H1 (cell line): ENCODE results near the gene OR7D2. TPM values are rescaled to one million over a fixed set of nuclear protein-coding genes. Genes with fewer than 3 reads are reported as not detected.

Experiments
- ASH2L ChIP-seq: fragments of 200-600, 300-600 bp; sonication (generic); IDR thresholded peaks from one replicate; pipeline ENCODE4 v1.7.1; 2017; ENCODE audit warnings: low read length
- BCL11A ChIP-seq, 2 experiments: IDR thresholded peaks; one replicate each; pipeline ENCODE4 v1.6.1; 2011; ENCODE audit warnings: low read depth in 2 of 2, low read length in 2 of 2, mild to moderate bottlenecking in 2 of 2
- CBX5 ChIP-seq: fragments of 300-800, 300-1000 bp; sonication (generic); IDR thresholded peaks from 2 replicates; pipeline ENCODE4 v1.7.1; 2016; ENCODE audit warnings: antibody characterized with exemption, low read length, low read depth
- CHD7 ChIP-seq: fragments of 300-600 bp; sonication (generic); IDR thresholded peaks from 2 replicates; pipeline ENCODE4 v1.7.1; 2012; ENCODE audit warnings: low read length, moderate library complexity, mild to moderate bottlenecking, inconsistent platforms; ENCODE audit not compliant: insufficient replicate concordance
- EGR1 ChIP-seq: IDR thresholded peaks from 2 replicates; pipeline ENCODE4 v1.6.1; 2011; ENCODE audit warnings: low read depth, low read length, borderline replicate concordance
- EZH2 ChIP-seq: fragments of 200-600 bp; sonication (generic); IDR thresholded peaks from 2 replicates; pipeline ENCODE4 v1.7.1; 2012; ENCODE audit warnings: low read depth, mild to moderate bottlenecking, moderate library complexity, low read length, inconsistent platforms; ENCODE audit not compliant: severe bottlenecking
- JUN ChIP-seq: IDR thresholded peaks from 2 replicates; pipeline ENCODE4 v1.6.1; 2011; ENCODE audit warnings: low read depth, mild to moderate bottlenecking, improper control_type of control experiment, low read length
- NANOG ChIP-seq: IDR thresholded peaks from 2 replicates; pipeline ENCODE4 v1.6.1; 2011; ENCODE audit warnings: low read length, low read depth, mild to moderate bottlenecking, inconsistent platforms; ENCODE audit not compliant: insufficient read depth, poor library complexity, severe bottlenecking
- SAP30 ChIP-seq: fragments of 300-600 bp; sonication (generic); IDR thresholded peaks from 2 replicates; pipeline ENCODE4 v1.7.1; 2012; ENCODE audit warnings: low read length, moderate library complexity, mild to moderate bottlenecking, inconsistent platforms; ENCODE audit not compliant: insufficient read depth, insufficient replicate concordance
- SUZ12 ChIP-seq: fragments of 200-600 bp; sonication (generic); IDR thresholded peaks from 2 replicates; pipeline ENCODE4 v1.6.1; 2012; ENCODE audit warnings: mild to moderate bottlenecking, inconsistent platforms, low read length, moderate library complexity, mixed read lengths
- TBP ChIP-seq: IDR thresholded peaks from 2 replicates; pipeline ENCODE4 v1.6.1; 2011; ENCODE audit warnings: low read depth, low read length, improper control_type of control experiment
- polyA plus RNA-seq, 7 experiments: library from polyadenylated mRNA; depleted of rRNA in 3 of 7; stranded (reverse) in 5 of 7; unstranded in 2 of 7; fragments of >200 nt in 5 of 7; fragments of 200-250 nt in 2 of 7; gene quantifications; 1 replicate in 5 of 7; 2 replicates in 1 of 7; 4 replicates in 1 of 7; pipeline versions ENCODE4 v1.2.1 to v1.2.3, GENCODE V29; 2011 to 2013; ENCODE audit warnings: missing spikeins in 2 of 7, mixed read lengths in 2 of 7
- total RNA-seq: library from RNA; stranded (reverse); fragmentation: NEBNext Ultra II Directional; extraction: Animal tissue kit (Norgen Biotek cat#: 25700); gene quantifications from 2 replicates; pipeline ENCODE4 v1.2.1, GENCODE V29; 2021

OR7D2 gene
- total and polyA plus RNA-seq, 2 of the 8 experiments (the other 6 are each of a cell fraction or from before 2014, with no cell fraction given) = 0.02 TPM; not detected in 1

- TF ChIP-seq CHD7 = no peak
- TF ChIP-seq BCL11A (IDR thresholded peaks at IDR 0.05; ENCODE audit: low read depth in 2 of 2, low read length in 2 of 2) = no peak
- TF ChIP-seq SUZ12 = no peak
- no peak for TF ChIP-seq CBX5
- no peak for TF ChIP-seq EZH2
- no peak for TF ChIP-seq EGR1
- TF ChIP-seq ASH2L = no peak
- no peak for TF ChIP-seq NANOG
- TF ChIP-seq JUN = no peak
- no peak for TF ChIP-seq SAP30
- TF ChIP-seq TBP = no peak
Measured at GRCh38 chr19:9139609-9140158, 39.1 kb upstream of the OR7D2 start (continued).
